GM21526 (cell line): ENCODE measurements around the gene CPNE1.

ENCODE experiments used
- ATAC-seq: cut with Tn5 transposase; IDR thresholded peaks from one replicate; pipeline ENCODE4 v1.9.1; 2021; ENCODE audit warnings: moderate library complexity; ENCODE audit not compliant: unreplicated experiment, low FRiP score

The CPNE1 gene

GRCh38 chr20:35621560-35621946 lies 43.1 kb downstream of the CPNE1 start:
- no peak for ATAC-seq

GRCh38 chr20:35620818-35621559 lies 43.7 kb downstream of the CPNE1 start:
- no peak for ATAC-seq

- ATAC-seq = no peak
These were observed 45.3 kb downstream of the CPNE1 start for GRCh38 chr20:35619196-35620095.

DNA sequence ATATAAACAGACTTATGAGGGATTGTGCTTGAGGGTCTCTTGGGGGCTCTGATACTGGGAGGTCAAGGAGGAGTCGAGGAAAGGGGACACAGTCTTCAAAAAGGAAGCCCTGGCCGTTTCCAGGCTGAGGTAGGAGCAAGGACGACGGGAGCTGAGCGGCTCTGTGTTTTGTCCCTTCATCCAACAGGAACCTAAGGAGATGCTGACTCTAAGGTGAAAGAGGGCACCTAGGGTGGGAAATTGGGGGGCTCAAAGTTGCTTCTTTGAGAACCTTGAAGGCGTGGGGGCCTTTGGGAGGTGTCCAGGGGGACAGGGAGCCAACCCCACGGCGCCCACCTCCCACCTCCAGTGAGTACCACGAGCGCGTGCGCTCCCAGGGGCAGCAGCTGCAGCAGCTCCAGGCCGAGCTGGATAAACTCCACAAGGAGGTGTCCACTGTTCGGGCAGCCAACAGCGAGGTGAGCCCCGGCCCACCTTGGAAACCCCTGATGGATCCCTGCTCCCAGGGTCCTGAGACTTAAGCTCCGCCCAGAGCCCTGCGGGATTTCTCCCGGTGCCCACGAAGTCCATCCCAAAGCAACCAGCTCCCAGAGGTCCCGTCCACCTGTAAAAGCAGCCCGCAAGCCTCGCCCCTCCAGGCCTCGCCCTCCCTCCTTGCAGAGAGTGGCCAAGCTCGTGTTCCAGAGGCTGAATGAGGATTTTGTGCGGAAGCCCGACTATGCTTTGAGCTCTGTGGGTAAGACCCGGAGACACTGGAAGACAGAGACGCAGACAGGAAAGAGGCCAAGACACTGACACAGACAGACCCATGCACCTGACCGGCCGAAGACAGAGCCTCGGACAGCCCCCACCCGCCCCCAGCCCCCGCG lies 46.2 kb downstream of the CPNE1 start:
- ATAC-seq = no peak

DNA sequence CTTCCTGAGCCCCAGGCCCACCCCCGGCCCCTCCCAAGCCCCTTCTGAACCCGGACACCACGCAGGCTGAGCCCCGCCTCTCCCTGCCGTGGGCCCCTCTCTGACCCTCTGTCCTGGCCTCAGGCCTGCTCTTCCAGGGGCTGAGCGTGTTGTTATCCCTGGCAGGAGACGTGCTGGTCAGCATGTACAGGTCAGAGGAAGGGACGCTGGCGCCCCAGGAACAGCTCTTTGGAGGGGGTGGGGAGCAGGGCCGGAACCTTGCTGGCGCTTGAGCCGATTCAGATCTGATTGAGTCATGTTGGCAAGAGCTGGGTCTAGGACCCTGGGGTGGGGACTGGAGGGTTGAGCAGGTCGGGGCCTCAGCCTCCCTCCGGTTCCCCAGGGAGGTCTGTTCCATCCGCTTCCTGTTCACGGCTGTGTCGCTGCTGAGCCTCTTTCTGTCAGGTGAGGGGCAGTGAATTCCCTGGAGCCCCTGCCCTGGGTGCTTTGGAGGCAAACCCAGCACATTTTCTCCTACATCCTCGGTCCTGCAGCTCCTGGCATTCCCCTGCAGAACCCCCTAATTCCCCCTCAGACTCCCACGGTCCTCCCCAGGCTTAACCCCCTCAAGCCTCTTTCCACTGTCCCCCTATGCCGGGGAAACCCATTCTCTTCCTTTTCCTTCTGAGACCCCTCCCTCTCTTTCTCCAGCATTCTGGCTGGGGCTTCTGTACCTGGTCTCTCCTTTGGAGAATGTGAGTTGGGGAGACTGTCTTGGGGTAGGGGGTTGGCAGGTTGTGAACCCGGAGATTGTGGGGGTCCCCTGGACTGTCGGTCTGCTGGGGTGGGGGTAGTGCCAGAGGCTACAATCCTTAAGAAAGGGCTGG lies 47.1 kb downstream of the CPNE1 start:
- ATAC-seq = no peak

GRCh38 chr20:35616465-35617396 lies 48.0 kb downstream of the CPNE1 start:
- ATAC-seq = no peak

- peak; percentile 67 for ATAC-seq
These were observed 48.8 kb downstream of the CPNE1 start, which contains the start of gene SPAG4 for GRCh38 chr20:35615667-35616464. Gene SPAG4 (plus strand): TSS chr20:35615829. CDS start chr20:35616004, 175 bp downstream.

- ATAC-seq = no peak
These were observed 53.2 kb downstream of the CPNE1 start for GRCh38 chr20:35611482-35611881.

DNA sequence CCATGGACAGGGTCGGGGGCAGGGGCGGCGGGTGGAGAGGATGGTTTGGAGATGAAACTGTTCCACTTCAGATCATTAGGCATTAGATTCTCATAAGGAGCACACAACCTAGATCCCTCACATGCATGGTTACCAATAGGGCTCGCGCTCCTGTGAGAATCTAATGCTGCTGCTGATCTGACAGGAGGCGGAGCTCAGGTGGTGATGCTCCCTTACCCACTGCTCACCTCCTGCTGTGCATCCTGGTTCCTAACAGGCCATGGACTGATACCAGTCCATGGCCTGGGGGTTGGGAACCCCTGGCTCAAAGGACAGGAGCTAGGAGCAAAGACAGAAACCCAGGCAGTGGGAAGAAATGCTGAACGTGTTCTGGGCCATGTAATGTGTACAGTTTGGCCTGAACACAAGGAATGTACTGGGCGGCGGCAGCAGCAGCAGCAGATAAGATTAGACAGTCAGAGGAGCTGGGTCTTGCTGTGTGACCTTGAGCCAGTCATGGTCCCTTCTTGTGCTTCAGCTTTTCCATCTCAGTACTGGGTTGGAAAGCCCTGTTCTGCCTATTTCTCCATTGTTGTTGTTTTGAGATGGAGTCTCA lies 53.8 kb downstream of the CPNE1 start:
- no peak for ATAC-seq

GRCh38 chr20:35607003-35607735 lies 57.5 kb downstream of the CPNE1 start:
- ATAC-seq = no peak

GRCh38 chr20:35606127-35606526 lies 58.6 kb downstream of the CPNE1 start:
- no peak for ATAC-seq

GRCh38 chr20:35604449-35604747 lies 60.3 kb downstream of the CPNE1 start:
- no peak for ATAC-seq

DNA sequence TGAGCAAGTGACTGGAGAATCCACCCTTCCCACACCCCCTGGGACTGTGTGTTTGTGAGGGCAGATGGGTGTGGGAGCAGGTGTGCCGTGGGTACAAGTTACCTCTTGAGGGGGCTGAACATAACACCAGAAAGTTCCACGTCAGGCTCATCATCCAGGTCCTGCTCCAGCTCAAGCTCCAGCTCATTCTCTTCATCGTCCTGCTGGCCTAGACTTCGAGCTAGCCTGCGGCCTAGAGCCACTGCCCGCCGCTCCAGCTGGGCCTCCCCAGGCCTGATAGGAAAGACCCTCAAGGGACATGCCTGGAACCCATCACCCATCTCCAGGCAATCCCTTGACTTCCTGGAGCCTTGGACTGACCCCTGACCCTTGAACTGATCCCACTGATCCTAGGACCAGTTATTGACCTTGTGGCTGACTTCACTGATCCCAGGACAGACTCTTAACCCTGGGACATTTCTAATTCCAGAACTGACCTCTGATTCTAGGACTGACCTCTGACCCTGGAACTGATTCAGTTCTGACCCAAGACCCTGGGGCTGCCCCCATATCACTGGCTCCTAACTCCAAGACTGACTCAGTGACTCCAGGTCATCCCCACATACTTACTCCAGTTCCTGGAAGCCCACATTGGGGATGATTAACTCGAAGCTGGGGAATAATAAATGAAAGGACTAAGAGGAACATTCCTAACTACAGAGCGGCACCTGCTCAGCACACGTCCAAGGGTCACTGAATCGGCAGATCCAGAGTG lies 60.8 kb downstream of the CPNE1 start:
- ATAC-seq = no peak

DNA sequence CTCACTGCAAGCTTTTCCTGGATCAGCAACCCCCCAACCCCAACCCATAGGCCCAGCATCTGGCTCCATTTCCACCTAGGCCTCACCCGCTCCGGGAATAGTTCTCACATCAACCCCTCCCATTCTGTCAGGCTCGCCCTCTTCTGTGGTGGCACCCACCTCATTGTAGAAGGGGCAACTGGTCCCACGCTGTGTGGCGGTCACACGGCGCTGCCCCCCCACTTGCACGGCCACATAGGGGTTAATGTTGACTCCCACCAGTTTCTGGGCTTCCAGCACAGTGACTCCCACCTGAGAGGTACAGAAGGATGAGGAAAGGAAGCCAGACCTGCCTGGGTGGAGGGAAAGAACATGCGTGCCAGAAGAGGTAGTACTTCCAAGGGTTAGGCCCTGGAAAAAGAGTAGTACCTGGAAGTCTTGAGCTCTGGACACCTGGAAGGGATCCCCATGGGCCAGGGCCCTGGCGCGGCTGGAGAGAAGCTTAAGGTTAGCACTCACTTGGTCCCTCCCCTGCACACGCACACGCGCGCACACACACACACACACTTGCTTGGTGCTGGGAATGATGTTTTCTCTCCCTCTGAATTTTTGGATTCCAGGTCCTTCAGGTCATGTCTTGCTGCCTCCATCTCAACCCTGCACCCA lies 61.7 kb downstream of the CPNE1 start:
- no peak for ATAC-seq

DNA sequence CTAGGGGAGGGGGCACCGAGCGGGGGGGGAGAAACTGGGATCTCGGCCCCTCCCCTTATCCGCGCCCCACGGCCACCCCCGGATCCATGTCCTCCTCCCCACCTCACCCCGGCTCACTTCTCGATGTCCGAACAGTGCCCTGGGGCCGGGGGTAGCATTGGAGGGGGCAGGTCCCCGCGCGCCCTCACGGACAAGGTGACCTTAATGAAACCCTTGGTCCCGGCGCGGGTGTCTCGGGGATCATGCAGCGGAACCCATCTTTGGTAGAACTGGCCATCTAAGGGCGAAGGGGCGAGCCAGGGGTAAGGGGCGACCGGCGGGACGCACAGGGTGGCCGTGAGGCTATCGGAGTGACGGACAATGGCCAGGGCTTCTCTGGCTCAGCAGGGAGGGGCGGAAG lies 62.7 kb downstream of the CPNE1 start:
- no peak for ATAC-seq
